OCI-LY3 (cell line): ENCODE measurements around the gene GRM8.
"Not testable (repeated sequence)": the region's sequence is repeated elsewhere in the genome, so short reads cannot be mapped to it uniquely, and the experiment has no call there.

Experiments
- H2AFZ ChIP-seq: fragments of 200-600, 300-600 bp; shearing (Covaris generic); 2 replicates; pipeline ENCODE4 v1.6.0; 2014; ENCODE audit warnings: antibody characterized with exemption, low read depth, low read length
- H3K27ac ChIP-seq: fragments of 200-600, 300-600 bp; sonication (generic); 2 replicates; pipeline ENCODE4 v1.5.1; 2014; ENCODE audit warnings: mild to moderate bottlenecking, low read length, moderate library complexity, mixed read lengths
- H3K27me3 ChIP-seq: fragments of 200-600, 300-600 bp; sonication (generic); 2 replicates; pipeline ENCODE4 v1.6.1; 2014; ENCODE audit warnings: low read depth, low read length, mixed read lengths
- H3K36me3 ChIP-seq: fragments of 200-600, 300-600 bp; sonication (generic); replicated peaks from 2 replicates; pipeline ENCODE3; 2014; ENCODE audit warnings: low read depth, low read length, mixed read lengths
- H3K4me1 ChIP-seq: fragments of 300-600, 200-600 bp; sonication (generic); 2 replicates; pipeline ENCODE4 v1.6.1; 2014; ENCODE audit warnings: low read length, mixed read lengths
- H3K4me2 ChIP-seq: fragments of 200-600, 300-600 bp; sonication (generic); 2 replicates; pipeline ENCODE4 v1.6.1; 2014; ENCODE audit warnings: low read length, mixed read lengths
- H3K4me3 ChIP-seq: fragments of 300-600, 200-600 bp; sonication (generic); 2 replicates; pipeline ENCODE4 v1.5.1; 2014; ENCODE audit warnings: antibody characterized with exemption, mild to moderate bottlenecking, low read length, moderate library complexity
- H3K79me2 ChIP-seq: fragments of 300-600, 200-600 bp; shearing (Covaris generic); 2 replicates; pipeline ENCODE4 v1.6.1; 2014; ENCODE audit warnings: mild to moderate bottlenecking, low read length, mixed read lengths
- H3K9ac ChIP-seq: fragments of 300-600, 200-600 bp; shearing (Covaris generic); 2 replicates; pipeline ENCODE4 v1.6.0; 2014; ENCODE audit warnings: mild to moderate bottlenecking, low read length, moderate library complexity
- H3K9me3 ChIP-seq: fragments of 200-600, 300-600 bp; shearing (Covaris generic); 2 replicates; pipeline ENCODE4 v1.6.1; 2014; ENCODE audit warnings: low read length, mixed read lengths; ENCODE audit not compliant: insufficient read depth
- H4K20me1 ChIP-seq: fragments of 200-600, 300-600 bp; sonication (generic); 2 replicates; pipeline ENCODE4 v1.6.1; 2016; ENCODE audit warnings: low read length, mixed read lengths; ENCODE audit not compliant: insufficient read depth
- EZH2phosphoT487 ChIP-seq: fragments of 200-600 bp; shearing (Covaris generic); IDR thresholded peaks from 2 replicates; pipeline ENCODE4 v1.6.1; 2018; ENCODE audit warnings: antibody characterized with exemption, mixed run types, low read depth
- TF ChIP-seq, protein P1 (sequence below): fragments of 200-600, 300-600 bp; sonication (generic); IDR thresholded peaks from 2 replicates; pipeline ENCODE4 v1.5.1; 2014; ENCODE audit warnings: antibody characterized with exemption, low read length, low read depth

Gene GRM8

DNA sequence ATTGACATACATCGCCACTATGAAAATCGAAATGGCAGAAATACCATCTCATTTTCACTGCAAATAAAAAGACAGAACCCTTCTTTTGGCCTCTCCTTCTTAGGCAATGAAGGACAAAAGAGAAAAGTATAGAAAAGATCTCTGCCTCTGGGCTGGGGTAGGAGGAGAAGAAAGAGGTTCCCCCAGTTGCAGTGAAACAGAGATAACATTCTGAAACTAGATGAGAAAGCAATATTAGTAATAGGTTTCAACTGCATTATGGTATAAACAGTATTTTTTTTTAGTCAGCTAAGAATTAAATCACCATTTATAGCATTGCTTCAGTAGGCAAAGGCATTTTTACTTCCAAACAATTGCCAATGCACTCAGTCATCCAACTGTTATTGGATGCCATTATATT is 347.5 kb downstream of the GRM8 start:
- H3K27me3 ChIP-seq, H3K4me1 ChIP-seq, H3K9ac ChIP-seq, H2AFZ ChIP-seq, H3K36me3 ChIP-seq, H4K20me1 ChIP-seq, H3K27ac ChIP-seq, H3K79me2 ChIP-seq, H3K9me3 ChIP-seq, H3K4me2 ChIP-seq, H3K4me3 ChIP-seq: not testable (repeated sequence)

DNA sequence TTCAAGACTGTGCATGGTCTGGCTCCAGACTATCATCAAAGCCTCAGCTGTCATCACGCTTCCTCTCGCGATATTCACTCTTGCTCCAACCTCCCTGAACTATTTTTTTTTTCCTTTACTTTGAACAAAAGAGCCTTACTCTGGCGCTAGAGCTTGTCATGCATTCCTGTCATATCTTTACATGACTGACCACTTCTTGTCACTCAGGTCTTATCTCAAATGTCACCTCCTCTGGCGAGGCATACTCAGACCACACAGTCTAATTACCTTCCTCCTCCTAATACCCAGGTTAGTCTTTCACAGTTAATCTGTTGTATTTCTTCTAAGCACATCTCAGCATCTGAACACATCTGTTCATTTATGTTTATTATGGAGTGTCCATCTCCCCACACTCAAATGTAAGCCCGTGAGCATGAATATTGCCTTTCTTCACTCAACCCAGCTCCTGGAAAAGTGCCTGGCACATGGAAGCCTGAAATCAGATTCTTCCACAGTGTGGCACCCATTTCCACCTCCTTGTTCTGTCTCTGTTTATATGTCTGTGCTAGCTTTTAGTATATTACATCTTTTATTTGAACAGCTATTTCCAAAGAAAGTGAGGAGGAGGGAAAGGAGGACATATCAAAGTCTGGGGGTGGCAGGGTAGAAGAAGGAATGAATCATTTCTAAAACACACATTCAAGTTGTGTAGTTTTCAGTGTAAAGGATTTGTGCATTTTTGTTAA is 351.5 kb downstream of the GRM8 start:
- H3K4me1 ChIP-seq, H3K36me3 ChIP-seq, H2AFZ ChIP-seq, H3K4me2 ChIP-seq, H3K27me3 ChIP-seq, H4K20me1 ChIP-seq, H3K4me3 ChIP-seq, H3K9ac ChIP-seq, H3K9me3 ChIP-seq, H3K79me2 ChIP-seq, H3K27ac ChIP-seq: not testable (repeated sequence)

DNA sequence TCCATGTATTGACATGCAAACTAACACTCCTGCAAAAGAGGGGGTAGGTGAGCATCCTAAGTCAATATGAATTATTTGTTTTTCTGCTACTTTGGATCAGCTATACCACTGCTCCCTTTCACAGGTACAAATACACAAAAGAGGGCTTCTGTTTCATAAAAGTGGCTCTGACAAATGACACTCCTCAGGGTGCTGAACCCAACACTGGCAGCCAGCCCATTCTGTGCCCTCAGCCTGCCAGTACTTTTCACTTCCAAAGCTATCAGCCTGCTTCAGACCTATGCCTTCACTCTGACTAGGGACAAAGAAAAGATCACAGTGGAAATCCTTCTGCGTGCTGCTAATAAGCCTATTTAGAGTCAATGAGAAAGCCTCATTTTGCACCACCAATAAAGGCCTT is 364.8 kb downstream of the GRM8 start:
- H3K4me1 ChIP-seq, H3K79me2 ChIP-seq, H3K36me3 ChIP-seq, H4K20me1 ChIP-seq, H3K9me3 ChIP-seq, H3K27ac ChIP-seq, H2AFZ ChIP-seq, H3K4me2 ChIP-seq, H3K4me3 ChIP-seq, H3K27me3 ChIP-seq, H3K9ac ChIP-seq: not testable (repeated sequence)

DNA sequence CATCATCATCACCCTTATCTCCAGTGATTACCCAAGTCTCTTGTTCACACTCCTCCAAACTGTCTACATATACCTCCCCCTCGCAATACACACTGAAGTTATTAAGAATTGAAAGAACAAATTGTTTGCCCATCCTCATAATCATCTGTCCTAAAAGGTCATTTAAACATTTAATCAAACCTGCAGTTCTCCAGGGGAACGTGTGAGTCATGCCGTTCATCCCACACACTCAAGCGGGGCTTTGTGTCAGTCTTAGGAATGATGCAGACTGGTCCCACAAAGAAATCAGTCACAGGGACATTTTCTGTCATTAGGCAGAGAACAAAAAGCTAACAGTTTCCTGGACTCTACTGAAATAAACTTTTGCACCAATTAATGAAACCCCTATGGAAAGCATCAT is 365.2 kb downstream of the GRM8 start:
- not testable (repeated sequence) for H3K4me1 ChIP-seq, H3K27me3 ChIP-seq, H4K20me1 ChIP-seq, H3K4me3 ChIP-seq, H3K9me3 ChIP-seq, H3K9ac ChIP-seq, H2AFZ ChIP-seq, H3K79me2 ChIP-seq, H3K27ac ChIP-seq, H3K4me2 ChIP-seq, H3K36me3 ChIP-seq

DNA sequence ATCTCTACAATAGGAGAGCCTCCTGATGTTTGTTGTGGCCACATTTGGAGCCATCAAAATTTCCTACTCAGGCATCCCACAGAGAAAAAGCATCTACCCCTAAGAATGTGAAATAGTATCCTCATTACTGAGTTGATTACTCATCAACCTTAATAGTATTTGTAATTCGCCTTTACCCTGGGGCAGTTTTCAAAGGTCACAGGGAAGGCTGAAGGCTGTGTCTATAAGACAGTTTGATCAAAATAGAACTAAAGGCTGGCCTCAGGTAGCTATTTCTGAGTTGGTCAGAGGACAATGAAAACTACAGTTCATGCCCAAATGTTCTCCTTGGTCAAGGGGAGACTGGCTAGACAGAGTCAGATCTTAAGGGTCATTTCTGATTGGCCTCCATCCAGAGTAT is 370.0 kb downstream of the GRM8 start:
- not testable (repeated sequence) for H4K20me1 ChIP-seq, H3K79me2 ChIP-seq, H3K27me3 ChIP-seq, H3K4me2 ChIP-seq, H3K27ac ChIP-seq, H3K4me1 ChIP-seq, H2AFZ ChIP-seq, H3K9ac ChIP-seq, H3K36me3 ChIP-seq, H3K9me3 ChIP-seq, H3K4me3 ChIP-seq

DNA sequence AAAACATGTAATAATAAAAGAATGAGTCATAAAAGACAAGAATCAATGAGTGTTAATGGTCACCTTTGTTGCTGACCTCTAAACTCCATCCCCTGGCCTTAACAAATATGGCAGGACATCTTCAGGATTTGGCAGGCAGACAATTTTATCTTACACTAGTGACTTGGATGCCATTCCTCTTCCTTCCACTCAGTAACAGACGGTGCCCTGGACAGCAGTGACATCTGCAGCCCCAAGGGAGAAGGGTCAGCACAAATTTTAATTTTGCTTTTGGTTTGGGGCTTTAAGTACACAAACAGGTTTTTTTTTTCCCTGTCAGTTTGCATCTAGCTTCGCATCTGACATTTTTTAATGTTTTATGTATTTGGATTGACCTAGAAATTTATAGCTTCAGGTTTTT is 370.8 kb downstream of the GRM8 start:
- H3K27me3 ChIP-seq, H3K27ac ChIP-seq, H3K4me2 ChIP-seq, H2AFZ ChIP-seq, H3K4me3 ChIP-seq, H3K36me3 ChIP-seq, H4K20me1 ChIP-seq, H3K4me1 ChIP-seq, H3K9ac ChIP-seq, H3K79me2 ChIP-seq, H3K9me3 ChIP-seq: not testable (repeated sequence)

DNA sequence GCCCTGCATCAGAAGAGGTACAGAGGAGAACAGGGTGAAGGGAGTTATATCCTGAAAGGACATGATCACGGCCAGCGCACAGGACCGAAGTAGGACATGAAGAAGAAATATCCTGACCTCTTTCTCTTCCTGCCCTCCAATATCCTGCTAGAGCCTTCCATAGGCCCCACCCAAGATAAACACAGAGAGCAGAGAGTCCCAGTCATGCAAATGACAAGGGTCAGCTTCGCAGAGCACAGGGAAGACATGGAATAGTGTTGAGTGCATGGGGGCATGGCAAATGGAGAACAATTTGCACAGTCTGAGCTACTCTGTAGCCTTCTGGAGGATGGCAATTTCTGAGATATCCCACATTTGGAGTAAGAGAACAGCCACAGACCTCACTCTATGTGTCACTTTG is 371.4 kb downstream of the GRM8 start:
- no peaks in the 10 kb centered on the region for H3K27me3 ChIP-seq
- H3K4me3 ChIP-seq, result no peak overlapping the region
- H3K9me3 ChIP-seq, result no peaks in the 10 kb centered on the region
- no peaks in the 10 kb centered on the region for H3K79me2 ChIP-seq
- H2AFZ ChIP-seq, result no peak overlapping the region
- no peak overlapping the region for H3K9ac ChIP-seq
- no peaks in the 10 kb centered on the region for H3K36me3 ChIP-seq
- no peaks in the 10 kb centered on the region for H3K4me1 ChIP-seq
- TF ChIP-seq, protein P1, sequence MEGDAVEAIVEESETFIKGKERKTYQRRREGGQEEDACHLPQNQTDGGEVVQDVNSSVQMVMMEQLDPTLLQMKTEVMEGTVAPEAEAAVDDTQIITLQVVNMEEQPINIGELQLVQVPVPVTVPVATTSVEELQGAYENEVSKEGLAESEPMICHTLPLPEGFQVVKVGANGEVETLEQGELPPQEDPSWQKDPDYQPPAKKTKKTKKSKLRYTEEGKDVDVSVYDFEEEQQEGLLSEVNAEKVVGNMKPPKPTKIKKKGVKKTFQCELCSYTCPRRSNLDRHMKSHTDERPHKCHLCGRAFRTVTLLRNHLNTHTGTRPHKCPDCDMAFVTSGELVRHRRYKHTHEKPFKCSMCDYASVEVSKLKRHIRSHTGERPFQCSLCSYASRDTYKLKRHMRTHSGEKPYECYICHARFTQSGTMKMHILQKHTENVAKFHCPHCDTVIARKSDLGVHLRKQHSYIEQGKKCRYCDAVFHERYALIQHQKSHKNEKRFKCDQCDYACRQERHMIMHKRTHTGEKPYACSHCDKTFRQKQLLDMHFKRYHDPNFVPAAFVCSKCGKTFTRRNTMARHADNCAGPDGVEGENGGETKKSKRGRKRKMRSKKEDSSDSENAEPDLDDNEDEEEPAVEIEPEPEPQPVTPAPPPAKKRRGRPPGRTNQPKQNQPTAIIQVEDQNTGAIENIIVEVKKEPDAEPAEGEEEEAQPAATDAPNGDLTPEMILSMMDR, result no peak
- TF ChIP-seq EZH2phosphoT487, result no peak
- H3K4me2 ChIP-seq, result no peak overlapping the region
- no peaks in the 10 kb centered on the region for H4K20me1 ChIP-seq
- no peak overlapping the region for H3K27ac ChIP-seq

DNA sequence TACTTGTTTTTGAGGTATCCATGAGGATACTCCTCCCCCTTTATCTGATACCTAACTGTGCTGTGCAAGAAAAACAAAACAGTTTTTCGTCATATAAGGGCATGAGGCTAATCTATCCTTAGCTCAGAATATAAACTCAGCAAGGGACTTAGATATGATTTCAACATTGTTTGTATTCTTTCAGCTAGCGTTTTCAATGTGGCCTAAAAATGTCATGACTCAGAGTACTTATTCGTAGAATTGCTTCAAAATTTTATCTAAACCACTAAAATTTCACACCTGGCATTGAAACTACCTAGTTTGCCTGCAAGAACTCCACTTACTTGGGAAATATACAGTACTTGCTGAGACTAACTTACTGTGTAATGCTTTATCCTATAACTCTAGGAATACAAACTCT is 376.2 kb downstream of the GRM8 start:
- H3K9me3 ChIP-seq, H3K4me1 ChIP-seq, H3K27me3 ChIP-seq, H3K4me2 ChIP-seq, H3K9ac ChIP-seq, H3K4me3 ChIP-seq, H3K79me2 ChIP-seq, H3K27ac ChIP-seq, H2AFZ ChIP-seq, H4K20me1 ChIP-seq, H3K36me3 ChIP-seq: not testable (repeated sequence)
